Mesothelial cell of epicardium (in vitro differentiated cells): Measurements from ENCODE around the gene MOV10. TPM values are rescaled to one million over a fixed set of nuclear protein-coding genes. Genes with fewer than 3 reads are reported as not detected.

Experiments
- DNase-seq, 2 experiments: peaks; one replicate each; pipeline ENCODE4 v3.0.0; 2021; ENCODE audit warnings: low spot score in 2 of 2; ENCODE audit not compliant: unreplicated experiment in 2 of 2
- H3K27ac Mint-ChIP-seq: 2 replicates; pipeline ENCODE4 v1.8.0; 2021; ENCODE audit warnings: mixed read lengths
- H3K27me3 Mint-ChIP-seq: 2 replicates; pipeline ENCODE4 v1.8.0; 2021; ENCODE audit warnings: low read depth, mixed read lengths
- H3K36me3 Mint-ChIP-seq: 2 replicates; pipeline ENCODE4 v1.8.0; 2021; ENCODE audit warnings: mixed read lengths
- H3K4me1 Mint-ChIP-seq: 2 replicates; pipeline ENCODE4 v1.8.0; 2021; ENCODE audit warnings: mixed read lengths
- H3K4me3 Mint-ChIP-seq: 2 replicates; pipeline ENCODE4 v1.8.0; 2021; ENCODE audit warnings: mild to moderate bottlenecking, moderate library complexity, mixed read lengths
- H3K9me3 Mint-ChIP-seq: 2 replicates; pipeline ENCODE4 v1.8.0; 2021; ENCODE audit warnings: mixed read lengths
- total RNA-seq: library from RNA; stranded (reverse); gene quantifications from 3 replicates; pipeline ENCODE4 v1.2.1, GENCODE V29; 2021
- TF ChIP-seq, protein P1 (sequence below): fragments of 200-600 bp; sonication (generic); IDR thresholded peaks from one replicate; pipeline ENCODE4 v1.5.0; 2021; ENCODE audit warnings: antibody characterized with exemption; ENCODE audit not compliant: unreplicated experiment

The MOV10 gene
- total RNA-seq, 1 donor from 2014 or later, result 163 TPM

DNA sequence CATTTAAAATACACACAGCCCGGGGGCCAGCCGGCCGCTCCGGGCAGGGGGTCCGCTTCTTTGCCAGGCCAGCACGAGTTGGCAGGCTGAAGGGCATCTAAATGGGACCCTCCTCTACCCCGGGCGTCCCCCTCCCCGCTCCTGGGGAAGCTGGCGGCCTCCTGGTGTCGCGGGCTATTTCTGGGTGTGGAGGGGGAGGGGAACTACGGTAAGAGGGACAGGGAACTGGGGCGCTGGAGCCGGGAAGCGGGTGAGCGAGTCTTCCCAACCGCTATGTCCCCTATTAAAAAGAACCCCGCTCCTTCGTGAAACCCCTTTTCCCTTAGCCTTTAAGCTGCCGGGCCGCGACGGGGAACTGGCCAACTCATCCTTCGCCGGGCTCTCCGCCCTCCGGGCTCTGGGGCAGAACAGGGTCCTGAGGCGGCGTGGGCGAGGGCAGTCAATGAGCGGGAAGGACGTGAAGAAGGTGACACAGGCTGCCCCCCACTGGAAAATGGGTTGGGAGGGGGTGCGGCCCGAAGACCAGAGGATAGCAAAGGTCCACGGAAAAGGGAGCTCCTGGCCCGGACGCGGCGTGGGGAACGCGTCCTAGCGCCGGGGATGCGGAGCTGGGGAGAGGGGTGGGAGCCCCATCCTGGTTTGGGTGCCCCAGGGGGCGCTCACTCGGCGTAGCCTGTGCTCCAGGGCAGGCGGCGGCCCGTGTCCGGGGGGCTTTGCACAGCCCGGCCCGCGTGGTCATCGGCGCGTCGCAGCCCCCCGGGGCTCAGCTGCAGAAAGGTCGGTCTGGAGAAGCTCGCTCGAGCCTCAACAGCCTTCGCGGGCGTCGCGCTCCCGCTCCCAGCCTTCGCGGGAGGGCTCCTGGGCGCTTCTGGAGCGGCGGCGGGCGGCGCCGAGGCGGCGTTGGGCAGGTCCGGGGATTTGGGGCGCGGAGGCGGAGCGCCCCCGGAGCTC, 40.1 kb downstream of the MOV10 start:
- Mint-ChIP-seq H3K27me3 (peaks cover 39% of the 10 kb centered on the region), H3K36me3 (no peaks in the 10 kb centered on the region), H3K4me1 (peaks cover 18% of the 10 kb centered on the region), H3K4me3 (peak overlapping the region; percentile 79), H3K27ac (no peak overlapping the region), H3K9me3 (no peaks in the 10 kb centered on the region)
- DNase-seq, result peak in 1 of 2 experiments; percentile 53
- TF ChIP-seq, protein P1, sequence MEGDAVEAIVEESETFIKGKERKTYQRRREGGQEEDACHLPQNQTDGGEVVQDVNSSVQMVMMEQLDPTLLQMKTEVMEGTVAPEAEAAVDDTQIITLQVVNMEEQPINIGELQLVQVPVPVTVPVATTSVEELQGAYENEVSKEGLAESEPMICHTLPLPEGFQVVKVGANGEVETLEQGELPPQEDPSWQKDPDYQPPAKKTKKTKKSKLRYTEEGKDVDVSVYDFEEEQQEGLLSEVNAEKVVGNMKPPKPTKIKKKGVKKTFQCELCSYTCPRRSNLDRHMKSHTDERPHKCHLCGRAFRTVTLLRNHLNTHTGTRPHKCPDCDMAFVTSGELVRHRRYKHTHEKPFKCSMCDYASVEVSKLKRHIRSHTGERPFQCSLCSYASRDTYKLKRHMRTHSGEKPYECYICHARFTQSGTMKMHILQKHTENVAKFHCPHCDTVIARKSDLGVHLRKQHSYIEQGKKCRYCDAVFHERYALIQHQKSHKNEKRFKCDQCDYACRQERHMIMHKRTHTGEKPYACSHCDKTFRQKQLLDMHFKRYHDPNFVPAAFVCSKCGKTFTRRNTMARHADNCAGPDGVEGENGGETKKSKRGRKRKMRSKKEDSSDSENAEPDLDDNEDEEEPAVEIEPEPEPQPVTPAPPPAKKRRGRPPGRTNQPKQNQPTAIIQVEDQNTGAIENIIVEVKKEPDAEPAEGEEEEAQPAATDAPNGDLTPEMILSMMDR, result no peak

- no peaks in the 10 kb centered on the region for H3K9me3 Mint-ChIP-seq
- H3K27ac Mint-ChIP-seq, result peak within 1 kb of the TSS; percentile 88
- no peaks in the 10 kb centered on the region for H3K36me3 Mint-ChIP-seq
- peak; percentile 81 to 91 for DNase-seq
- peaks cover 18% of the 10 kb centered on the region for H3K4me1 Mint-ChIP-seq
- peak within 1 kb of the TSS; percentile 79 for H3K4me3 Mint-ChIP-seq
- peaks cover 45% of the 10 kb centered on the region for H3K27me3 Mint-ChIP-seq
- TF ChIP-seq, protein P1, result no peak
Measured at GRCh38 chr1:112715264-112716053, 41.0 kb downstream of the MOV10 start, which contains the start of gene PPM1J. Gene PPM1J, minus strand, starts transcription at chr1:112715332. Its CDS starts 31 bp downstream, at chr1:112715301.

DNA sequence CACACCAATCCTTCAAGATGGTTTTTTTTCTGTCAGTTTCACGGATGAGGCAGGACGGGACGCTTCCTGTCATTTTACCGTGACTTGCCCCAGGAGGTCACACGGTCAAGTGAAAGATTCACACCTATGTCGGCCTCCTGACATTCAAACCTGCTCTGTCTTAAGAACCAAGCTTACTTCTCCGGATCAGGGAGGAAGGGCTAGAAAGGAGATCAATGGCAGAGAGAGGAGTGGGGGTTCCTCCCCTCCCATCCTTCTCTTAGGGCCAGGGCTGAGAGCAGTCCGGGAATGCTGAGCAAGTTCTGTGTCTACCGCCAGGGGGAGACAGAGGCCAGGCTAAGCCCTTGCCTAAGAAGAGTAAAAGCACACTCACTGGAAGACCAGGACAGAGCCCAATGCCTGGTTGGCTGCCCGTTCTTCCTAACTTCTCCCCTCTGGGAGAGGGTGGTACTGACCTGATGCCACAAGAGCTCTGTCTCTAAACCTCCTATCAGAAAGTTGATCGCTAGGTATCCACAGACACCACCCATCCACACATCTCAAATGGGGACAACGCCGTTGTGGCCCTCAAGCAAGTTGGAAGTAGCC, 41.8 kb downstream of the MOV10 start:
- H3K27me3 Mint-ChIP-seq, result peaks cover 41% of the 10 kb centered on the region
- H3K9me3 Mint-ChIP-seq, result no peaks in the 10 kb centered on the region
- peak overlapping the region; percentile 88 for H3K27ac Mint-ChIP-seq
- TF ChIP-seq, protein P1, result peak; percentile 95
- peak; percentile 80 to 94 for DNase-seq
- H3K4me1 Mint-ChIP-seq, result peaks cover 18% of the 10 kb centered on the region
- H3K36me3 Mint-ChIP-seq, result no peaks in the 10 kb centered on the region
- peak overlapping the region; percentile 76 for H3K4me3 Mint-ChIP-seq

DNA sequence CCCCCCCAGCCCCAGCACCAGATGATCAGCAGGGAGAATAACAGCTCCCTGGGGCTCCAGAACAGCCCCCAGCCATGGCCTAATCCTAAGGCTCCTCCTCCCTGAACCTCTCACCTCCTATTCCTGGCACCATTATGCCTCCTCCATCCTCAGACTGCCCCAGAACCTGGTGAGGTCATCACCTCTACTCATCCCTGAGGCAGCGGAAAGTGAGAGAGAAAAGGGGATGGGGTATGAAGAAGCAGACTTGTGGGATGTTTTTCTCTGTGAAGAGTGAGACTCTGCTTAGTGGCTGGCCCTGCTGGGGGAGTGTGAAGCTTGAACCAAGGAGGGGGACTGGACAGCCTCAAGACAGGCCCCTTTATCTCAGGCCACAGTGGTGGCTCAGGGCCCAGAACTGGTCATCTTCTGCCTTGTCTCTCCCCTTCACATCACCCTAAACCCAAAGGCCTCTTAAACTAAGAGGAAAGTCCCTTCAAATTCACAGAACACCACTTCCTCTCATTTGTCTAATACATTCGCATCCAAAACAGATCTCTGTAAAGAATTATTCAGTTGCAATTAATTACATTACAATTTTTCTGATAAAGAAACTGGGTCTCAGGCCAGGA, 42.9 kb downstream of the MOV10 start:
- DNase-seq, result no peak

More for the DNA sequence above, 42.9 kb downstream of the MOV10 start:
- Mint-ChIP-seq H3K4me1 (peaks cover 26% of the 10 kb centered on the region), H3K36me3 (no peaks in the 10 kb centered on the region), H3K27me3 (peaks cover 35% of the 10 kb centered on the region), H3K4me3 (no peak overlapping the region), H3K9me3 (no peaks in the 10 kb centered on the region), H3K27ac (peak overlapping the region; percentile 1)
- TF ChIP-seq, protein P1, result no peak
